Measurements from ENCODE around the gene RIN3.

RIN3 gene

GRCh38 chr14:92563359-92563758 is 49.8 kb downstream of the RIN3 start:
- no peak for TF ChIP-seq CTCF (IDR thresholded peaks at IDR 0.05; ENCODE audit: low read depth, low read length, missing control alignments)
- no peak overlapping the region for H3K4me3 ChIP-seq (ENCODE audit: low read depth, low read length)
- in situ Hi-C loops (cut with HindIII; ENCODE audit: low sequenced_read_pairs): loop anchor here (5.0 kb wide), 1 partner anchor 89 kb away; no protein-coding TSS in a partner anchor
- no peak for DNase-seq (ENCODE audit: low read depth)

DNA sequence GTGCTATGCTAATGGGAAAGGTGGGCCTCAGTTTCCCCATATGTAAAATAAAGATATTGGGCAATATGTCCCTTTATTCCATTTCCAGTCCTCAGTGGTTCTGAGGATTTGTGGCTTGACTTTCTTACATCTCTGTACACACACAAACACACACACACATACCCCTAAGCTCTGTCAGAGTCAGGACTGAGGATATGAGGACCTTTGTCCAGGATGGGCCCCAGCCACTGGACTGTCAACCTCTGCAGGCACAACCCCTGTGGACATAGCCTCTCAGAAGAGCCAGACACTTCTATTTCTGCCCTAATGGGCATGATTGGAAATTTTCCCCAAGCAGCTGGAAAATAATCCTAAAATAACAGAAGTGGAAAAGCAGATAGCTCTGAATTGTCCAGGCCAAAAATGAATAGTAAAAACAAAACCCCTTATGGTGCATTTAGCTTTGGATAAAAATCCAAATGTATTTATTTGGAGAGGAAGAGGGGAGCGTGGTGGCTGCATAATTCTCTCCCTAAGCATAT is 50.2 kb downstream of the RIN3 start:
- TF ChIP-seq CTCF (IDR thresholded peaks at IDR 0.05; ENCODE audit: low read depth, low read length, missing control alignments): no peak
- in situ Hi-C loops (cut with HindIII; ENCODE audit: low sequenced_read_pairs): loop anchor here (5.0 kb wide), 1 partner anchor 88 kb away; no protein-coding TSS in a partner anchor

DNA sequence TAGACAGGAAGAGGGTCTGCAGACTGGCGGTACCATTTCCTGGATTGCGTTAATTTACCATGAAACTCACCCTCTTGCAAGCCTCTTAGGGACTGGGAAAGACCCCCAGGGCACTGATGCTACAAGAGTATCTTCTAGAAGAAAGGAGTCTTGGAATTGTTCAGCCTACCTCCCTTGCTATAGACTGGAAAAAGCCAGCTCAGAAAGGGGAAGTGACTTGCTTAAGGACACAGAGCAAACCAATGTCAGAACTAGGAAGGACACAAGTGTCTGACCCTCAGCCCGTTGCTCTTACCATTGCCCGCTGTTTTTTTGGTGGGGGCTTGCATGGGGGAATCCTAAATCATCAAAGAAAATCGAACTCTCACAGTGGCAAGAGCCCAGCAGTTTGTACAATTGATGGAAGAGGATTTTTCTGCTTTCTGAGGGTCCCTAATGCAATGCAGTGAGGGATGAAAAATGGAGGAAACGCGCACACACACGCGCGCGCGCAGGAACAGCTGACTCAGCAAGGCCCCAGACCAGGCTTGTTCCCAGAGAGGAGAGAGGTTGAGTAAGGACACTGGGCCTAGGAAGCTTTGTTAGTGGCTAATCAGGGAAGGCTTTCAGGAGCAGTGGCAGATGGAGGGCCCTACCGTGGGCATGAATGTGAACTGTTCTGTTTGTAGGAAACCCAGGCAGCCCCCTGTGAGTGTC is 50.9 kb downstream of the RIN3 start:
- H3K4me3 ChIP-seq (ENCODE audit: low read depth, low read length): no peak overlapping the region
- in situ Hi-C loops (cut with HindIII; ENCODE audit: low sequenced_read_pairs): loop anchor here (5.0 kb wide), 1 partner anchor 88 kb away; no protein-coding TSS in a partner anchor
- TF ChIP-seq CTCF (IDR thresholded peaks at IDR 0.05; ENCODE audit: low read depth, low read length, missing control alignments): no peak
- no peak for DNase-seq (ENCODE audit: low read depth)

More for the DNA sequence above, 50.2 kb downstream of the RIN3 start:
- H3K4me3 ChIP-seq (ENCODE audit: low read depth, low read length): no peak overlapping the region
- DNase-seq (ENCODE audit: low read depth): no peak

DNA sequence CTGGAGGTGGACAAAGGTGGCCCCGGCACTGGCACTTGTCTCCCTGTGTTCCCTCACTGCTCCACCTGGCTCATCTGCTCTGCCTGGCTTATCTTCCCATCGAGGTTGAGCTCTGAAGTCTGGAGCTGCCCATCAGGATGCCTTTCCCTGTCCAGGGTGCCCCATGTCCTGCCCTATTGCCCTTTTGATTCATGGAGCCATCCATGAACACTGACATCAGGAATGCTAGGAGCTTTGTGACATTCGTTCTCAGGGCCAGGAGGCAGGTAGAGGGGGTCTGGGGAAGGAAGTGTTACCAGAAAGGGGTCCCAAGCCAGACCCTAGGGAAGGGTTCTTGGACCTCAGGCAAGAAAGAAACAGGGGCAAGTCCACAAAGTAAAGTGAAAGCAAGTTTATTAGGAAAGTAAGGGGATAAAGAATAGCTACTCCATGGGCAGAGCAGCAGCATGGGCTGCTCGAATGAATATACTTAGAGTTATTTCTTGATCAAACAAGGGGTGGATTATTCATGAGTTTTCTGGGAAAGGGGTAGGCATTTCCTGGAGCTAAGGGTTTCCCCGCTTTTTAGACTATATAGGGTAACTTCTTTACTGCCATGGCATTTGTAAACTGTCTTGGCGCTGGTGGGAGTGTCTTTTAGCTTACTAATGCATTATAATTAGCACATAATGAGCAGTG is 51.6 kb downstream of the RIN3 start:
- TF ChIP-seq CTCF (IDR thresholded peaks at IDR 0.05; ENCODE audit: low read depth, low read length, missing control alignments): no peak
- DNase-seq (ENCODE audit: low read depth): no peak
- in situ Hi-C loops (cut with HindIII; ENCODE audit: low sequenced_read_pairs): no loop called here
- H3K4me3 ChIP-seq (ENCODE audit: low read depth, low read length): no peak overlapping the region

GRCh38 chr14:92565718-92566115 is 52.1 kb downstream of the RIN3 start:
- TF ChIP-seq CTCF (IDR thresholded peaks at IDR 0.05; ENCODE audit: low read depth, low read length, missing control alignments): no peak
- DNase-seq (ENCODE audit: low read depth): no peak
- no peak overlapping the region for H3K4me3 ChIP-seq (ENCODE audit: low read depth, low read length)
- in situ Hi-C loops (cut with HindIII; ENCODE audit: low sequenced_read_pairs): no loop called here

GRCh38 chr14:92567173-92567725 is 53.7 kb downstream of the RIN3 start:
- in situ Hi-C loops (cut with HindIII; ENCODE audit: low sequenced_read_pairs): no loop called here
- H3K4me3 ChIP-seq (ENCODE audit: low read depth, low read length): no peak overlapping the region
- no peak for DNase-seq (ENCODE audit: low read depth)
- no peak for TF ChIP-seq CTCF (IDR thresholded peaks at IDR 0.05; ENCODE audit: low read depth, low read length, missing control alignments)

Data from astrocyte of the cerebellum (primary cell).